ENCODE results near the gene SLC2A11.

SLC2A11 gene

GRCh38 chr22:23857606-23858483 lies at the start of gene SLC2A11:
TSS of gene SLC2A11 (plus strand) at chr22:23857875. CDS start at chr22:23858000, 125 bp downstream.
- peak; percentile 85 to 88 (median 86) for DNase-seq (ENCODE audit: low read depth in 3 of 3, low spot score in 1 of 3)

GRCh38 chr22:23812378-23812777 lies 45.3 kb upstream of the SLC2A11 start:
- DNase-seq (ENCODE audit: low read depth in 3 of 3, low spot score in 1 of 3) = no peak

- no peak for DNase-seq (ENCODE audit: low read depth in 3 of 3, low spot score in 1 of 3)
Measured at GRCh38 chr22:23815541-23816155, 42.0 kb upstream of the SLC2A11 start.

GRCh38 chr22:23816156-23816976 lies 41.3 kb upstream of the SLC2A11 start:
- no peak for DNase-seq (ENCODE audit: low read depth in 3 of 3, low spot score in 1 of 3)

GRCh38 chr22:23817146-23817545 lies 40.5 kb upstream of the SLC2A11 start:
- DNase-seq (ENCODE audit: low read depth in 3 of 3, low spot score in 1 of 3) = no peak

GRCh38 chr22:23818541-23818940 lies 39.1 kb upstream of the SLC2A11 start:
- DNase-seq (ENCODE audit: low read depth in 3 of 3, low spot score in 1 of 3) = no peak

- DNase-seq (ENCODE audit: low read depth in 3 of 3, low spot score in 1 of 3) = no peak
Measured at GRCh38 chr22:23820748-23821211, 36.9 kb upstream of the SLC2A11 start.

GRCh38 chr22:23822101-23822671 lies 35.5 kb upstream of the SLC2A11 start:
- DNase-seq (ENCODE audit: low read depth in 3 of 3, low spot score in 1 of 3) = no peak

GRCh38 chr22:23823331-23823791 lies 34.3 kb upstream of the SLC2A11 start:
- DNase-seq (ENCODE audit: low read depth in 3 of 3, low spot score in 1 of 3) = no peak

GRCh38 chr22:23824476-23825245 lies 33.0 kb upstream of the SLC2A11 start:
- no peak for DNase-seq (ENCODE audit: low read depth in 3 of 3, low spot score in 1 of 3)

- DNase-seq (ENCODE audit: low read depth in 3 of 3, low spot score in 1 of 3) = no peak
Measured at GRCh38 chr22:23825246-23825905, 32.3 kb upstream of the SLC2A11 start.

- DNase-seq (ENCODE audit: low read depth in 3 of 3, low spot score in 1 of 3) = no peak
Measured at GRCh38 chr22:23826510-23827350, 30.9 kb upstream of the SLC2A11 start.

GRCh38 chr22:23827351-23827995 lies 30.2 kb upstream of the SLC2A11 start:
- DNase-seq (ENCODE audit: low read depth in 3 of 3, low spot score in 1 of 3) = no peak

GRCh38 chr22:23828800-23829680 lies 28.6 kb upstream of the SLC2A11 start:
- DNase-seq (ENCODE audit: low read depth in 3 of 3, low spot score in 1 of 3) = no peak

GRCh38 chr22:23829845-23830372 lies 27.8 kb upstream of the SLC2A11 start:
- DNase-seq (ENCODE audit: low read depth in 3 of 3, low spot score in 1 of 3) = no peak

GRCh38 chr22:23831261-23831660 lies 26.4 kb upstream of the SLC2A11 start:
- DNase-seq (ENCODE audit: low read depth in 3 of 3, low spot score in 1 of 3) = no peak

GRCh38 chr22:23831781-23832180 lies 25.9 kb upstream of the SLC2A11 start:
- no peak for DNase-seq (ENCODE audit: low read depth in 3 of 3, low spot score in 1 of 3)
